Urinary bladder (tissue), 4 donors: ENCODE results near the gene TSPEAR. TPM values are rescaled to one million over a fixed set of nuclear protein-coding genes. Genes with fewer than 3 reads are reported as not detected.
"Not testable (repeated sequence)": the region's sequence is repeated elsewhere in the genome, so short reads cannot be mapped to it uniquely, and the experiment has no call there.

Experiments
- DNase-seq: peaks from one replicate; pipeline ENCODE4 v3.0.0-alpha.2; 2015; ENCODE audit errors: extremely low spot score
- H3K27ac ChIP-seq: one replicate; pipeline ENCODE4 v1.5.1; 2013; ENCODE audit warnings: low read depth, mild to moderate bottlenecking, moderate library complexity
- H3K36me3 ChIP-seq: one replicate; pipeline ENCODE4 v1.6.1; 2013; ENCODE audit warnings: mild to moderate bottlenecking, moderate library complexity; ENCODE audit not compliant: insufficient read depth
- H3K4me1 ChIP-seq: one replicate; pipeline ENCODE4 v1.6.1; 2013; ENCODE audit warnings: mild to moderate bottlenecking, moderate library complexity; ENCODE audit not compliant: insufficient read depth
- H3K4me3 ChIP-seq: one replicate; pipeline ENCODE4 v1.5.1; 2013; ENCODE audit warnings: low read depth, low read length
- WGBS: extraction: QIAGEN DNeasy Blood & Tissue Kit; methylation state at CpG from one replicate; pipeline ENCODE4 v1.1.7; 2013; 5-methylcytosine and 5-hydroxymethylcytosine counted together
- polyA plus RNA-seq: library from polyadenylated mRNA; stranded (reverse); fragments of 200-250 nt; gene quantifications from one replicate; pipeline ENCODE4 v1.2.3, GENCODE V29; 2013
- total RNA-seq: library from RNA; depleted of rRNA; stranded (reverse); fragments of >200 nt; gene quantifications from one replicate; pipeline ENCODE4 v1.2.3, GENCODE V29; 2014
- donor health status: healthy with polysubstance abuse.
- donor health status: healthy.

The TSPEAR gene
- total and polyA plus RNA-seq, 2 donors, result 0.03 to 0.21 TPM

DNA sequence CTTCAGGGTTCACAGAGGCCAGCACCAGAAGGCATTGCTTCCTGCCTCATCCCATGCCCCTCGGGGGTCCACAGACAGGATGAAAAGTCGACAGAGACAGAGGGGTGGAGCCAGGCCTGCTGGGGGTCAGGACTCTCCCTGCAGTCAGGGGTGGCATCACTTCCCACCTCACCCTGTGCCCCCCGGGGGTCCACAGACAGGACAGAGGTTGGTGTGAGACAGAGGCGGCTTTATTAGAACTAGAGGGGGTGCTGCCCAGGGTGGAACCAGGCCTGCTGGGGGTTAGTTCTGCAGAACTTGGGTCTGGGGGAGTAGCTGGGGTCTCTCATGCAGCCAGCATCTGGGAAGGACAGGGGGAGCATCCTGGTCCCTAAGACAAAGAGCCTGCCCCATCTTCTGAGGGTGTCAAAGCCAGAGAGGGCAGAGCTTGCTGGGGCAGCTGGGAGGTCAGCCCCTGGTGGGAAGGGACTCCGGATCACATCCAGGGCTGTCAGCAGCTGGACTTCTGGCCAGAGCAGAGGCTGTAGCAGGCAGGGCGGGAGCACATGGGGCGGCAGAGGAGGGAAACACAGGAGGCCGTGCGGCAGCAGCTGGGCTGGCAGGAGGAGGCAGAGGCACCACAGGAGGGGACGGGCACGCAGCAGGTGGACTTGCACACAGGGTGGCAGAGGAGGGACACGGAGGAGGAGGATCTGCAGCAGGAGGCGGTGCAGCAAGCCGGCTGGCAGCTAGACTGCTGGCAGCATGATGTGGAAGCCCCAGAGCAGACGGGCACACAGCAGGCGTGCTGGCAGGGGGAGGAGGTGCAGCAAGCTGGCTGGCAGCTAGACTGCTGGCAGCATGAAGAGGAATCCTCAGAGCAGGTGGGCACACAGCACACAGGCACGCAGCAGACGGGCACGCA, 120.2 kb downstream of the TSPEAR start:
- not testable (repeated sequence) for H3K27ac ChIP-seq, H3K36me3 ChIP-seq, H3K4me1 ChIP-seq, DNase-seq, H3K4me3 ChIP-seq
- WGBS, result 57% methylated on average over 17 of the region's 19 CpGs

DNA sequence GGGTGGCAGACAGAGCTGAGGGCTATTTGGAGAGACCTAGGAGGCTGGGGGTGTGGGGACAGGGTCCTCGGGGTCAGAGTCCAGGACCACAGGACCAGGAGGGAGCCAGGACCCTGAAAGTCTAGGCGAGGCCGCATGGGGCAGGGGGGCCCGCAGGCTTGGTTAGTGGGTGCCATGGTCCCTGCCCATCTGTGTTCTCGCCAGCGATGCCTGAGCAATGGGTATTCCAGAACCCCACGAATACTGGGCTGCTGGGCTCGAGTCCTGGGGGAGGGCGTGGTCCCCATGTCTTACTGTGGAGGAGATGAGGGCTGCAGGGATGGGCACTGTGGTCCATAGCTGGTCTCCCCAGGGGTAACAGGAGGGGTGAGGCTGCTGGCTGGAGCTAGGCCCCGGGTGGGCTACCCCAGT, 121.1 kb downstream of the TSPEAR start:
- no peak for DNase-seq
- WGBS, result 83% methylated on average over 10 of the region's 10 CpGs
- no peaks in the 10 kb centered on the region for H3K36me3 ChIP-seq
- no peak overlapping the region for H3K27ac ChIP-seq
- H3K4me1 ChIP-seq, result no peaks in the 10 kb centered on the region
- H3K4me3 ChIP-seq, result no peak overlapping the region

DNA sequence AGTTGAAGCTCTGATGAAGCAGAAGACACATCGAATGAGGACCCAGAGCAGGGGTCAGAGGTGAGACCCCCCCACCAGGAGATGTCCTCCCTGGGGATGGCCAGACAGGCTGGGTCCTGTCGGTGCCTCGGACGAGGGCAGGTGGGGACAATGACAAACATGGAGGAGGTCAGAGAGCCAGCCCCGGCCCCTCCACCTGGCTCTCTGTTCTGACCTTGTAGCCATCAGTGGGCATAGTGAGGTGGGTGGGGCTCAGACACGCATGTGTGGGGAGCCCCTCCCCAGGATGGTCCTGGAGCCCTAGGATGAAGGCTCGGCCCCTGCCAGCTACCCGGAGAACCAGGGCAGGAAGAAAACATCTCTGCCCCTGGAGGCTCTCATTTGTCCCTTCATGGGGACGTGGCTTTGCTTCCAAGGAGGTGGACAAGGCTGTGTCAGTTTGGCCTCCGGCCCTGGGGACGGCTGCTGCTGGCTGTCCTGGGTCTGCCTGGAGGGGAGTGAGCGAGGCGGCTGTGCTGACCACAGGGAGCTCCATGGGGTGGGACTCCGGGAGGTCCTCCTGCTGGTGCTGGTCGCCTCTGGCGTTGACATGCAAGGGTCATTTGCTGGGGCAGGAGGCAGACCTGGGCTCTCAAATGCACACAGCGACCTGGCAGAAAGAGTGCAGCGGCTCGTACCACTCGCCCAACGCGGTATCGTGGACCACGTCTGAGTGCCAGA, 121.6 kb downstream of the TSPEAR start:
- H3K36me3 ChIP-seq, result no peaks in the 10 kb centered on the region
- WGBS, result 81% methylated on average over 24 of the region's 24 CpGs
- no peak for DNase-seq

DNA sequence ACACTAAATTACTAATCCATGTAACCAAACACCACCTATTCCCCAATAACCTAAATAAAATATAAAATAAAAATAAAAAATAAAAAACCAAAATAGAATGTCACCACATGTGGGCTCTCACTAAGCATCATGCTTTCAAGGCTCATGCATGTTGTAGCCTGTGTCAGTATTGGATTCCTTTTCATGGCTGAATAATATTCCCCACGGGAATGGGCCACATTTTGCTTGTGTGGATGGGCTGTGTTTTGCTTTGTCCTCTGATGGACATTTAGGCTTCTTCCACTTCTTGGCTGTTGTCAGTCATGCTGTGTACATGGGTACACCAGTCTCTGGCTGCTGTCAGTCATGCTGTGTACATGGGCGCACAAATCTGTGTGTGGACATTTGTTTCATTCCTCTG, 122.3 kb downstream of the TSPEAR start:
- no peak for DNase-seq
- 96% methylated on average over 2 of the region's 2 CpGs for whole genome bisulfite sequencing
- Histone ChIP-seq H3K4me3 (no peak overlapping the region), H3K4me1 (no peaks in the 10 kb centered on the region), H3K27ac (no peak overlapping the region), H3K36me3 (no peaks in the 10 kb centered on the region)

More for the DNA sequence above, 121.6 kb downstream of the TSPEAR start:
- no peaks in the 10 kb centered on the region for H3K4me1 ChIP-seq
- no peak overlapping the region for H3K27ac ChIP-seq
- H3K4me3 ChIP-seq, result no peak overlapping the region

DNA sequence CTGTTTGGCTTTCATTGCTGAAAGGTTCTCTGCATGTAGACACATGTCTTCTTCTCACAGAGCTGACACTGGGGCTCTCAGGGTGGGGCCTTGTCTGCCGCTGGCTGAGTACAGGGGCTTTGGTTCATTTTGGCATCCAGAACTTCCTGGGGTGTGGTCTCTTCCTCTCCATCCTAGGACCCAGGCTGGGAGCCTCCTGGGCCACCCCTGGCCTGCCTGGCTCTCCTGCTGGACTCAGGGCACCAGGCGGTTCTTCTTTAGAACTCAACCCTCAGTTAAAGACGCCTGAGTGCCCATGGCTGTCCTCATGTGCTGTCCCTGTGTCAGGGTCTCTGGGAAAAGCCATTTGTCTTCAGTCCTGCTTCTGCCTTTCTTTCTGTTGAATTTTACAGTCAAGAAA, 125.5 kb downstream of the TSPEAR start:
- Histone ChIP-seq H3K4me3 (no peak overlapping the region), H3K36me3 (no peaks in the 10 kb centered on the region), H3K4me1 (no peaks in the 10 kb centered on the region), H3K27ac (no peak overlapping the region)
- DNase-seq, result no peak
- WGBS, result 85% methylated on average over 3 of the region's 3 CpGs

DNA sequence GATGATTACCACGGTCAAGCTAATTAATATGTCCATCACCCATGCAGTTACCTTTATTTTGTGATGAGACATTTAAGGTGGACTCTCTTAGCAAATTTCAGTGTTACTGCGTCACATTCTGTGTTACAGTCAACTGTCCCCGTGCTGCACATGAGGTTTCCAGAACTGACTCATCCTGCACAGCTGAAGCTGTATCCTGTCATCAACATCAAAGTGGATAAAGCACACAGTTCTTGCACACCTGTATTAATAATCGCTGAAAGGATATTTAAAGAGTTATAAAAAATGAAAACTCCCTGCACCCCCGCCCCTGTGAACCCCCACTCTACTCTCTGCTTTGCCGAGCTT, 127.6 kb downstream of the TSPEAR start:
- WGBS, result 50% methylated on average over 6 of the region's 6 CpGs

DNA sequence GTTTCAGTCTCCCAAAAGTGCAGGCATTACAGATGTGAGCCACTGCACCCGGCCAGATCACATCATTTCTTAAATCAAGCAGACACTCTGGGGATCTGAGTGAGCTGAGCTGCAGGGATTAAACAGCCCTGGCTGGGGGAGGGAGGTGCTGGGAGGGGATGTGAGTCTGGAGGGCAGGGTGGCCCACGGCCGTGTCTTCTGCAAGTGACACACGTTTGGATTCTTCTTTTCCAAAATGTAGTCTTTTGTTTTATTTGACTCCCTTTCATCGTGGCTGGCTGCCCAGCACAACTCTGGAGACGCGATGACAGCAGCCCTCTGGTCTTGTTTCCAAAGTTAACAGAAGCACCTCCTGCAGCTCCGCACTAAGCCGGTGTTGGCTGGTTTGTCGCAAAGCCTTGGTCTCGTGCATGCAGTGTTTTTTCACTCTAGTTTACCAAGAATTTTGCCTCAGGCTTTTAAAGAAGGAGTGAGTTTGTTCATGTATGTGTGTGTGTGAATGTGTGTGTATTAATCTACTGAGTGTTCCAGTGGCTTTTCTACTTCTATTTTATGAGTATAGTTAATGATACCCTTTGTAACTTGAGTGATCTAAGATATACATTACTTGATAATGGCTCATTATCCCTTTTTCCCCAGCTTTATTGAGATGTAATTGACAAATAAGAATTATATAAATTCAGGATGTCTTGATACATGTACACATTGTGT, 128.1 kb downstream of the TSPEAR start:
- Histone ChIP-seq H3K4me1 (no peaks in the 10 kb centered on the region), H3K36me3 (no peaks in the 10 kb centered on the region), H3K4me3 (no peak overlapping the region), H3K27ac (no peak overlapping the region)
- WGBS, result 13% methylated on average over 11 of the region's 11 CpGs
- DNase-seq, result peak; percentile 23

More for the DNA sequence above, 127.6 kb downstream of the TSPEAR start:
- no peak overlapping the region for H3K4me3 ChIP-seq
- H3K27ac ChIP-seq, result no peak overlapping the region
- no peaks in the 10 kb centered on the region for H3K4me1 ChIP-seq
- H3K36me3 ChIP-seq, result no peaks in the 10 kb centered on the region
- no peak for DNase-seq

DNA sequence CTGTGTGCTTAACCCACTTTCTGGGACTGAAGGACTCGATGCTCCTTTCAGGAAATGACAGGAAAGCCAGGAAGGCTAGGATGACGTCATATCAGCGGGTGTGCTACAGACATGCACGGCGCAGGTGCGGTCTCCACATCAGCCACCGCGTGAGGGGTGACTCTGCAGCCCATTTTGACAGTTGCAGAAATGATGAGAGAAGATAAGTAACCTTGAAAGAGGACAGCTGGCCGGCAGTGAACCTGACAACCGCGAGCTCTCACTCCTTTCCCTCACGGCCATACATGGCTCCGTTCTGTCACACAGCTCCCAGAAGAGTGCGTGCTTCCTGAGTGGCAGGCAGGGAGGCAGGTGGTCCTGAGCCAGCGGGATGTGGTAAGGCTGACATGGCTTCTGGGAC, 129.3 kb downstream of the TSPEAR start:
- Histone ChIP-seq H3K4me1 (no peaks in the 10 kb centered on the region), H3K36me3 (no peaks in the 10 kb centered on the region), H3K4me3 (no peak overlapping the region), H3K27ac (no peak overlapping the region)
- no peak for DNase-seq
- 77% methylated on average over 15 of the region's 15 CpGs for WGBS

DNA sequence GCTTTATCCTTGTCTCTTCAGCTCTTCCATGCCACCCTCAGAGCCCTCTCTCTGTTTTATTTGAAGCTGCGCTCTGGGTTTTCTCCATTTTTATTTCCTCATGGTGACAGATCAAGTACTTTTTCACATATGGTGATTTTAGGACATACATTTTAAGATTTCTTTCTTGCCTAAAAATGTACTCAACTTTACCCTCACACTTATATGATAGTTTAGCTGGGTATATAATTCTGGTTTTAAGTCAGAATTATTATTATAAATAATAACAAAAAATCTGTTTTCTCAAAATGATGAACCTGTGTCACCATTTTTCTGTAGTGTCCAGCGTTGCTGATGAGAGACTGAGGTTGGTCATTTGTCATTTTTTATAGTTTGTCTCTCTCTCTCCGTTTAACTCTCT, 130.2 kb downstream of the TSPEAR start:
- no peak for DNase-seq
- no peaks in the 10 kb centered on the region for H3K4me1 ChIP-seq
- H3K27ac ChIP-seq, result no peak overlapping the region
- H3K4me3 ChIP-seq, result no peak overlapping the region
- H3K36me3 ChIP-seq, result no peaks in the 10 kb centered on the region
- WGBS, result 83% methylated on average over 3 of the region's 3 CpGs

DNA sequence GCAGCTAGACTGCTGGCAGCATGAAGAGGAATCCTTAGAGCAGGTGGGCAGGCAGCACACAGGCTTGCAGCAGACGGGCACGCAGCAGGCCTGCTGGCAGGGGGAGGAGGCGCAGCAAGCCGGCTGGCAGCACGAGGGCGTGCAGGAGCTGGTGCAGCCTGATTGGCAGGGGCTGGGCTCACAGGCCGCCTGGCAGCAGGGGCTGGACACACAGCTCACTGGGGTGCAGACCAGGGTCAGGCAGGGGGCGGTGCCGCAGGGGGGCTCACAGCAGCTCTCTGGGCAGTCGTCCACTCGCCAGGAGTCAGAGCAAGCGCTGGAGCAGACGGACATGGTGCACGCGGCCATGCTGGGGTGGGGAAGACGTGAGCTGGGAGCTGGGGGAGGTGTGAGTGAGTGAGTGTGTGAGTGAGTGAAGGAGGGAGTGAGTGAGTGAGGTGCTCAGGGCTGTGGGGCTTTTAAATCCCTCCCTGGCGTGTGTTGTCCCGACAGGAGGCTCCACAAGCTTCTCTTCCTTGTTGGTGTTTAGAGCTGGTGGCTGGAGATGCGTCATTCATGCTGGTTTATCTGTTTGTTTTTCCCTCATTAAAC, 131.0 kb downstream of the TSPEAR start, which contains the start of gene KRTAP10-5:
Gene KRTAP10-5 (minus strand): TSS at position 374 of the 591 bp plus-strand sequence. CDS start 26 bp downstream, at position 348.
- H3K4me1 ChIP-seq, H3K4me3 ChIP-seq, H3K36me3 ChIP-seq, H3K27ac ChIP-seq, DNase-seq: not testable (repeated sequence)
- 41% methylated on average over 19 of the region's 19 CpGs for WGBS

DNA sequence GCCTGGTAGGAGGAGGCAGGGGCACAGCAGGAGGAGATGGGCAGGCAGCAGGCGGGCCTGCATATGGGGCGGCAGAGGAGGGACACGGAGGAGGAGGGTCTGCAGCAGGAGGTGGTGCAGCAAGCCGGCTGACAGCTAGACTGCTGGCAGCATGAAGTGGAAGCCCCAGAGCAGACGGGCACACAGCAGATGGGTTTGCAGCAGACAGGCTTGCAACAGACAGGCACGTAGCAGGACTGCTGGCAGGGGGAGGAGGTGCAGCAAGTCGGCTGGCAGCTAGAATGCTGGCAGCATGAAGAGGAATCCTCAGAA, 131.6 kb downstream of the TSPEAR start:
- Histone ChIP-seq H3K36me3 (no peaks in the 10 kb centered on the region), H3K27ac (no peak overlapping the region), H3K4me1 (no peaks in the 10 kb centered on the region), H3K4me3 (no peak overlapping the region)
- 76% methylated on average over 7 of the region's 7 CpGs for WGBS
- no peak for DNase-seq

DNA sequence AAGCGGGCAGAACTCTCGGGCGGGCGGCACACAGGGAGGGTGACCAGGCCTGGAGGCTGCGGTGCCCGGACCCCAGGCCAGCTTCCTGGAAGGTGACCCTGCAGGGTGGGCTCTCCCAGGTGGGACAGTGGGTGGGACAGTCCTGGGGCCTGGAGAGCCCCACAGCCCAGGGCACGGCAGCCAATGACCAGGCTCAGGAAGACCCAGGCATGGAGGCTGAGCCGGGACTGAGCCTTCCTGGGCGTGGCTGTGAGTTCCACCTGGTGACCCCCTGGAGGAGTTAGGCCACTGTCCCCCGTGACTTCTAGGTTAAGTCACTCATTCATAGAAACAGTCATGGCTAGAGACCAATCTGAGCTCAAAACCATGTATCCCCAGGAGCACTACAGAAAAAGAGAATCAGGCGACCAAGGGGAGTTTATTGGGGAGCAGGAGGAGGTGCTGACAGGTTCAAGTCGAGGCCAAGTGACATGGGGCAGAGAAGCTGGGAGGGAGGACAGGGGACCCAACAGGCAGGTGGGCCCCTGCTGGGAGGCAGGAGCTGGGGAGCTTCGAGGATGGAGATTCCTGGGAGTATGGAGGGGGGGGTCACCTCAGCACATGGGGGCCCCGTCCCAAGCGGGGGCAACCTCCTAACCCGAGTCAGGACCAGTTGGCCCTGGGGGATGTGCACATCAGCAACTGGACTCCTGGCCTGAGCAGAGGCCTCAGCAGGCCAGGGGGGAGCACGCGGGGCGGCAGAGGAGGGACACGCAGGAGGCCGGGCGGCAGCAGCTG, 132.1 kb downstream of the TSPEAR start:
- Histone ChIP-seq H3K4me1 (no peaks in the 10 kb centered on the region), H3K4me3 (no peak overlapping the region), H3K36me3 (no peaks in the 10 kb centered on the region), H3K27ac (no peak overlapping the region)
- 73% methylated on average over 22 of the region's 22 CpGs for WGBS
- DNase-seq, result no peak
